ENCODE data around the gene PTPRG. TPM values are rescaled to one million over a fixed set of nuclear protein-coding genes. Genes with fewer than 3 reads are reported as not detected.

Gene PTPRG
- total and polyA plus RNA-seq, 2 of the 13 experiments (the other 11 are each of a cell fraction or from before 2014, with no cell fraction given): 8.0 to 25.3 TPM

DNA sequence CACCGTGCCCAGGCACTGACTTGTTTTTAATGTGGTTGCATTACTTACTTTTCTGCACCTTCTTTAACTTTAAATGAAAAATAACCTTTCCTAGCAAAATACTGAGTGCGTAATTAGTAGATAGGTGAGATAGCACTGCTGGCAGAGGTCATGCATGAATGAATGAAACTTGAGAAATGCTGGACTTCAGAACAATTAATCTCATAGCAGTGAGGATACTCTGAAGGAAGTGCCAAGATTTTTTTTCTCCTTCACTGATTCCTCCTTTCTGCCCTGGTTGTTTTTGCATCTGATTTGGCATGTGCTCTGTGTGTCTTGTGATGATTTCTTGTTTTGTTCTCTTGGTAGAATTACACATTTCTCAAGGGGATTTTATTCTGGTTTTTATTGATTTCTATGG lies 378.9 kb downstream of the PTPRG start:
- ChIA-PET POLR2A (no interaction called here), CTCF (ENCODE audit: low intra/inter-chr PET ratio, low total read pairs) (no interaction called here)
- H3K9me3 ChIP-seq (ENCODE audit: low read length): no peaks in the 10 kb centered on the region
- no peaks in the 10 kb centered on the region for H3K27me3 ChIP-seq (ENCODE audit: control insufficient read depth in 1 of 2, insufficient read depth in 2 of 2, low read length in 2 of 2)
- H3K36me3 ChIP-seq (replicated peaks in 1 of 2; ENCODE audit: control insufficient read depth in 1 of 2, insufficient read depth in 2 of 2, low read length in 2 of 2): no peaks in the 10 kb centered on the region
- 90% methylated on average over 2 of the region's 2 CpGs for WGBS (ENCODE audit: low lambda C conversion rate)
- DNase-seq (ENCODE audit: low spot score) (no peak), ATAC-seq (no peak), FAIRE-seq (no peak)
- no peak overlapping the region for H2AFZ ChIP-seq (ENCODE audit: low read length)
- no peak overlapping the region for H3K4me2 ChIP-seq (ENCODE audit: low read depth, low read length)
- intact Hi-C loops (cut with micrococcal nuclease; ENCODE audit: unreplicated experiment): no loop called here
- TF ChIP-seq BHLHE40 (IDR thresholded peaks at IDR 0.05; ENCODE audit: low read length) (no peak), HDAC1 (CRISPR knock-in tag; IDR thresholded peaks at IDR 0.05) (no peak), POLR2AphosphoS2 (IDR thresholded peaks at IDR 0.05; ENCODE audit: low read depth, low read length) (no peak), ZFP36 (IDR thresholded peaks at IDR 0.05; ENCODE audit: borderline replicate concordance, low read depth, low read length, partially characterized antibody) (no peak), KMT2B (CRISPR knock-in tag; IDR thresholded peaks at IDR 0.05) (no peak)
- TF ChIP-seq, protein P1, sequence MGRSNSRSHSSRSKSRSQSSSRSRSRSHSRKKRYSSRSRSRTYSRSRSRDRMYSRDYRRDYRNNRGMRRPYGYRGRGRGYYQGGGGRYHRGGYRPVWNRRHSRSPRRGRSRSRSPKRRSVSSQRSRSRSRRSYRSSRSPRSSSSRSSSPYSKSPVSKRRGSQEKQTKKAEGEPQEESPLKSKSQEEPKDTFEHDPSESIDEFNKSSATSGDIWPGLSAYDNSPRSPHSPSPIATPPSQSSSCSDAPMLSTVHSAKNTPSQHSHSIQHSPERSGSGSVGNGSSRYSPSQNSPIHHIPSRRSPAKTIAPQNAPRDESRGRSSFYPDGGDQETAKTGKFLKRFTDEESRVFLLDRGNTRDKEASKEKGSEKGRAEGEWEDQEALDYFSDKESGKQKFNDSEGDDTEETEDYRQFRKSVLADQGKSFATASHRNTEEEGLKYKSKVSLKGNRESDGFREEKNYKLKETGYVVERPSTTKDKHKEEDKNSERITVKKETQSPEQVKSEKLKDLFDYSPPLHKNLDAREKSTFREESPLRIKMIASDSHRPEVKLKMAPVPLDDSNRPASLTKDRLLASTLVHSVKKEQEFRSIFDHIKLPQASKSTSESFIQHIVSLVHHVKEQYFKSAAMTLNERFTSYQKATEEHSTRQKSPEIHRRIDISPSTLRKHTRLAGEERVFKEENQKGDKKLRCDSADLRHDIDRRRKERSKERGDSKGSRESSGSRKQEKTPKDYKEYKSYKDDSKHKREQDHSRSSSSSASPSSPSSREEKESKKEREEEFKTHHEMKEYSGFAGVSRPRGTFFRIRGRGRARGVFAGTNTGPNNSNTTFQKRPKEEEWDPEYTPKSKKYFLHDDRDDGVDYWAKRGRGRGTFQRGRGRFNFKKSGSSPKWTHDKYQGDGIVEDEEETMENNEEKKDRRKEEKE (IDR thresholded peaks at IDR 0.05): no peak
- in situ Hi-C loops (cut with HindIII; ENCODE audit: extremely low pct_ligation_motif_present, low pct_unique_long_range_greater_than_20kb): no loop called here
- BruUV-seq (replicated peaks): no TSS peak
- H3K9ac ChIP-seq (ENCODE audit: insufficient read depth, low read depth, low read length): no peak overlapping the region
- H4K20me1 ChIP-seq (ENCODE audit: insufficient read depth, low read length): no peaks in the 10 kb centered on the region; the same call in 1 of the 2 replicates
- no peaks in the 10 kb centered on the region for H3K4me1 ChIP-seq (ENCODE audit: insufficient read depth, low read length)
- H3K4me3 ChIP-seq (replicated peaks in 1 of 3; ENCODE audit: insufficient read depth in 1 of 3, low read depth in 2 of 3, low read length in 3 of 3): no peak overlapping the region
- no peaks in the 10 kb centered on the region for H3K79me2 ChIP-seq (ENCODE audit: insufficient read depth, low read length)
- no peak overlapping the region for H3K27ac ChIP-seq (ENCODE audit: extremely low read length, insufficient read depth, low read length)

DNA sequence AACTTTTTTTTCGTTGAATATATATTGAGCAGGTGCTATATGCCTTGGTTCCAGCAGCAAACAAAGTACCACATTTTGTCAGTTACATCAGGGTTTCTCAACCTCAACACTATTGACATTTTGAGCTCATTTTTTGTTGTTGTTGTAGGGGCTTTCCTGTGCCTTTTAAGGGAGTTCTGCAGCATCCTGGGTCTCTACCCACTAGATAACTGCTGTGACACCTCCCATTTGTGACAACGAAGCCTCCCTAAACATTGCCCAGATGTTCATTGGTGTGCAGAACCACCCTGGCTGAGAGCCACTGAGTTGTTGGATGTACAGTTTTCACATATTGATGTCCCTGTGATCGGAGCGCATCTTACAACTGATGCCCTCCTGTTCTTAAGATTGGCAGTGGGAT lies 382.6 kb downstream of the PTPRG start:
- Histone ChIP-seq H3K27me3 (ENCODE audit: control insufficient read depth in 1 of 2, insufficient read depth in 2 of 2, low read length in 2 of 2) (no peaks in the 10 kb centered on the region), H3K4me2 (ENCODE audit: low read depth, low read length) (no peak overlapping the region), H3K79me2 (ENCODE audit: insufficient read depth, low read length) (no peaks in the 10 kb centered on the region), H3K9me3 (ENCODE audit: low read length) (no peaks in the 10 kb centered on the region), H3K36me3 (replicated peaks in 1 of 2; ENCODE audit: control insufficient read depth in 1 of 2, insufficient read depth in 2 of 2, low read length in 2 of 2) (no peaks in the 10 kb centered on the region), H2AFZ (ENCODE audit: low read length) (no peak overlapping the region), H4K20me1 (ENCODE audit: insufficient read depth, low read length) (no peaks in the 10 kb centered on the region; the same call in 1 of the 2 replicates), H3K4me1 (ENCODE audit: insufficient read depth, low read length) (0 out of 2 replicates have a peak, but pooled peaks cover 10% of the 10 kb centered on the region), H3K4me3 (replicated peaks in 1 of 3; ENCODE audit: insufficient read depth in 1 of 3, low read depth in 2 of 3, low read length in 3 of 3) (no peak overlapping the region), H3K27ac (ENCODE audit: extremely low read length, insufficient read depth, low read length) (no peak overlapping the region), H3K9ac (ENCODE audit: insufficient read depth, low read depth, low read length) (no peak overlapping the region)
- in situ Hi-C loops (cut with HindIII; ENCODE audit: extremely low pct_ligation_motif_present, low pct_unique_long_range_greater_than_20kb) (no loop called here), intact Hi-C loops (cut with micrococcal nuclease; ENCODE audit: unreplicated experiment) (no loop called here)
- no peak for DNase-seq (ENCODE audit: low spot score)
- no peak for ATAC-seq
- 92% methylated on average over 4 of the region's 4 CpGs for WGBS (ENCODE audit: low lambda C conversion rate)
- BruUV-seq (replicated peaks): no TSS peak
- POLR2A ChIA-PET: no interaction called here
- CTCF ChIA-PET (ENCODE audit: low intra/inter-chr PET ratio, low total read pairs): no interaction called here
- FAIRE-seq: no peak
- TF ChIP-seq ZNF431 (CRISPR knock-in tag; IDR thresholded peaks at IDR 0.05; ENCODE audit: borderline replicate concordance, low read depth) (no peak), HDAC1 (CRISPR knock-in tag; IDR thresholded peaks at IDR 0.05) (no peak), REL (CRISPR knock-in tag; conservative IDR thresholded peaks at IDR 0.05) (no peak), CEBPB (IDR thresholded peaks at IDR 0.05; ENCODE audit: borderline replicate concordance, low read depth, low read length) (no peak)
- TF ChIP-seq, protein P2, sequence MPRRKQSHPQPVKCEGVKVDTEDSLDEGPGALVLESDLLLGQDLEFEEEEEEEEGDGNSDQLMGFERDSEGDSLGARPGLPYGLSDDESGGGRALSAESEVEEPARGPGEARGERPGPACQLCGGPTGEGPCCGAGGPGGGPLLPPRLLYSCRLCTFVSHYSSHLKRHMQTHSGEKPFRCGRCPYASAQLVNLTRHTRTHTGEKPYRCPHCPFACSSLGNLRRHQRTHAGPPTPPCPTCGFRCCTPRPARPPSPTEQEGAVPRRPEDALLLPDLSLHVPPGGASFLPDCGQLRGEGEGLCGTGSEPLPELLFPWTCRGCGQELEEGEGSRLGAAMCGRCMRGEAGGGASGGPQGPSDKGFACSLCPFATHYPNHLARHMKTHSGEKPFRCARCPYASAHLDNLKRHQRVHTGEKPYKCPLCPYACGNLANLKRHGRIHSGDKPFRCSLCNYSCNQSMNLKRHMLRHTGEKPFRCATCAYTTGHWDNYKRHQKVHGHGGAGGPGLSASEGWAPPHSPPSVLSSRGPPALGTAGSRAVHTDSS (CRISPR knock-in tag; conservative IDR thresholded peaks at IDR 0.05): no peak

All from HepG2 (cell line).